ENCODE measurements around the gene SPAG17.

The SPAG17 gene

GRCh38 chr1:118204105-118204504 lies 19.1 kb upstream of the SPAG17 start:
- Histone ChIP-seq H3K9me3 (ENCODE audit: insufficient read depth, low read depth, low read length) (no peaks in the 10 kb centered on the region), H3K4me3 (ENCODE audit: low read length) (no peak overlapping the region), H3K9ac (ENCODE audit: low read depth, low read length) (no peak overlapping the region), H3K27me3 (ENCODE audit: insufficient read depth, low read length) (no peaks in the 10 kb centered on the region), H3K4me1 (ENCODE audit: insufficient read depth, low read length) (no peaks in the 10 kb centered on the region), H3K36me3 (ENCODE audit: insufficient read depth, low read length) (no peaks in the 10 kb centered on the region), H3K27ac (ENCODE audit: low read depth, low read length) (no peak overlapping the region)
- 93% methylated on average over 3 of the region's 3 CpGs for WGBS

- Histone ChIP-seq H3K27me3 (ENCODE audit: insufficient read depth, low read length) (no peaks in the 10 kb centered on the region), H3K4me3 (ENCODE audit: low read length) (no peak overlapping the region), H3K36me3 (ENCODE audit: insufficient read depth, low read length) (no peaks in the 10 kb centered on the region), H3K4me1 (ENCODE audit: insufficient read depth, low read length) (no peaks in the 10 kb centered on the region), H3K27ac (ENCODE audit: low read depth, low read length) (no peak overlapping the region), H3K9me3 (ENCODE audit: insufficient read depth, low read depth, low read length) (no peaks in the 10 kb centered on the region), H3K9ac (ENCODE audit: low read depth, low read length) (no peak overlapping the region)
- WGBS: 92% methylated on average over 2 of the region's 2 CpGs
Measured at GRCh38 chr1:118202076-118202608, 17.1 kb upstream of the SPAG17 start.

GRCh38 chr1:118201524-118201923 lies 16.5 kb upstream of the SPAG17 start:
- Histone ChIP-seq H3K4me3 (ENCODE audit: low read length) (no peak overlapping the region), H3K9ac (ENCODE audit: low read depth, low read length) (no peak overlapping the region), H3K4me1 (ENCODE audit: insufficient read depth, low read length) (no peaks in the 10 kb centered on the region), H3K27ac (ENCODE audit: low read depth, low read length) (no peak overlapping the region), H3K27me3 (ENCODE audit: insufficient read depth, low read length) (no peaks in the 10 kb centered on the region), H3K36me3 (ENCODE audit: insufficient read depth, low read length) (no peaks in the 10 kb centered on the region), H3K9me3 (ENCODE audit: insufficient read depth, low read depth, low read length) (no peaks in the 10 kb centered on the region)
- 89% methylated on average over 3 of the region's 3 CpGs for WGBS

- no peak overlapping the region for H3K4me3 ChIP-seq (ENCODE audit: low read length)
- no peak overlapping the region for H3K9ac ChIP-seq (ENCODE audit: low read depth, low read length)
- no peaks in the 10 kb centered on the region for H3K27me3 ChIP-seq (ENCODE audit: insufficient read depth, low read length)
- no peaks in the 10 kb centered on the region for H3K9me3 ChIP-seq (ENCODE audit: insufficient read depth, low read depth, low read length)
- WGBS: 71% methylated on average over 1 of the region's 1 CpG
- H3K27ac ChIP-seq (ENCODE audit: low read depth, low read length): no peak overlapping the region
- H3K4me1 ChIP-seq (ENCODE audit: insufficient read depth, low read length): no peaks in the 10 kb centered on the region
- H3K36me3 ChIP-seq (ENCODE audit: insufficient read depth, low read length): no peaks in the 10 kb centered on the region
Measured at GRCh38 chr1:118200836-118201235, 15.8 kb upstream of the SPAG17 start.

- H3K4me1 ChIP-seq (ENCODE audit: insufficient read depth, low read length): peaks cover 15% of the 10 kb centered on the region
- no peak overlapping the region for H3K9ac ChIP-seq (ENCODE audit: low read depth, low read length)
- no peak overlapping the region for H3K4me3 ChIP-seq (ENCODE audit: low read length)
- no peaks in the 10 kb centered on the region for H3K27me3 ChIP-seq (ENCODE audit: insufficient read depth, low read length)
- H3K9me3 ChIP-seq (ENCODE audit: insufficient read depth, low read depth, low read length): peaks cover 7% of the 10 kb centered on the region; the same call in 1 of the 2 replicates
- 90% methylated on average over 1 of the region's 1 CpG for WGBS
- no peaks in the 10 kb centered on the region for H3K36me3 ChIP-seq (ENCODE audit: insufficient read depth, low read length)
- H3K27ac ChIP-seq (ENCODE audit: low read depth, low read length): no peak overlapping the region
Measured at GRCh38 chr1:118190561-118190960, 5.5 kb upstream of the SPAG17 start.

GRCh38 chr1:118189564-118189963 lies 4.5 kb upstream of the SPAG17 start:
- H3K27ac ChIP-seq (ENCODE audit: low read depth, low read length): no peak overlapping the region
- peaks cover 21% of the 10 kb centered on the region for H3K4me1 ChIP-seq (ENCODE audit: insufficient read depth, low read length)
- H3K9ac ChIP-seq (ENCODE audit: low read depth, low read length): no peak overlapping the region
- peaks cover 7% of the 10 kb centered on the region; the same call in 1 of the 2 replicates for H3K9me3 ChIP-seq (ENCODE audit: insufficient read depth, low read depth, low read length)
- H3K36me3 ChIP-seq (ENCODE audit: insufficient read depth, low read length): no peaks in the 10 kb centered on the region
- no peaks in the 10 kb centered on the region for H3K27me3 ChIP-seq (ENCODE audit: insufficient read depth, low read length)
- no peak overlapping the region for H3K4me3 ChIP-seq (ENCODE audit: low read length)
- 89% methylated on average over 1 of the region's 2 CpGs for WGBS

GRCh38 chr1:118188411-118188810 lies 3.4 kb upstream of the SPAG17 start:
- WGBS: 92% methylated on average over 1 of the region's 1 CpG
- no peaks in the 10 kb centered on the region for H3K36me3 ChIP-seq (ENCODE audit: insufficient read depth, low read length)

GRCh38 chr1:118186026-118186425 lies 998 bp upstream of the SPAG17 start:
- Histone ChIP-seq H3K36me3 (ENCODE audit: insufficient read depth, low read length) (no peaks in the 10 kb centered on the region), H3K4me1 (ENCODE audit: insufficient read depth, low read length) (peaks cover 22% of the 10 kb centered on the region)

More at GRCh38 chr1:118188411-118188810, 3.4 kb upstream of the SPAG17 start:
- Histone ChIP-seq H3K27me3 (ENCODE audit: insufficient read depth, low read length) (no peaks in the 10 kb centered on the region), H3K9ac (ENCODE audit: low read depth, low read length) (no peak overlapping the region), H3K4me1 (ENCODE audit: insufficient read depth, low read length) (peaks cover 22% of the 10 kb centered on the region), H3K9me3 (ENCODE audit: insufficient read depth, low read depth, low read length) (peaks cover 7% of the 10 kb centered on the region; the same call in 1 of the 2 replicates), H3K27ac (ENCODE audit: low read depth, low read length) (no peak overlapping the region), H3K4me3 (ENCODE audit: low read length) (no peak overlapping the region)

GRCh38 chr1:118184739-118185083 lies 317 bp downstream of the SPAG17 start:
- Histone ChIP-seq H3K9me3 (ENCODE audit: insufficient read depth, low read depth, low read length) (0 out of 2 replicates have a peak, but pooled peaks cover 2% of the 10 kb centered on the region), H3K27ac (ENCODE audit: low read depth, low read length) (0 out of 2 replicates have a peak overlapping the region, but pooled peaks have one; percentile 74), H3K4me3 (ENCODE audit: low read length) (peak overlapping the region; percentile 76), H3K27me3 (ENCODE audit: insufficient read depth, low read length) (no peaks in the 10 kb centered on the region), H3K4me1 (ENCODE audit: insufficient read depth, low read length) (peaks cover 22% of the 10 kb centered on the region), H3K9ac (ENCODE audit: low read depth, low read length) (peak overlapping the region; percentile 75; the same call in 1 of the 2 replicates), H3K36me3 (ENCODE audit: insufficient read depth, low read length) (no peaks in the 10 kb centered on the region)
- 58% methylated on average over 11 of the region's 11 CpGs for WGBS

More at GRCh38 chr1:118186026-118186425, 998 bp upstream of the SPAG17 start:
- Histone ChIP-seq H3K27me3 (ENCODE audit: insufficient read depth, low read length) (no peaks in the 10 kb centered on the region), H3K9ac (ENCODE audit: low read depth, low read length) (no peak overlapping the region), H3K9me3 (ENCODE audit: insufficient read depth, low read depth, low read length) (0 out of 2 replicates have a peak, but pooled peaks cover 2% of the 10 kb centered on the region), H3K4me3 (ENCODE audit: low read length) (no peak overlapping the region), H3K27ac (ENCODE audit: low read depth, low read length) (no peak overlapping the region)
- WGBS: 96% methylated on average over 4 of the region's 4 CpGs

GRCh38 chr1:118183586-118183985 lies 1.4 kb downstream of the SPAG17 start:
- H3K9me3 ChIP-seq (ENCODE audit: insufficient read depth, low read depth, low read length): 0 out of 2 replicates have a peak, but pooled peaks cover 2% of the 10 kb centered on the region
- no peak overlapping the region for H3K9ac ChIP-seq (ENCODE audit: low read depth, low read length)
- no peaks in the 10 kb centered on the region for H3K27me3 ChIP-seq (ENCODE audit: insufficient read depth, low read length)
- no peaks in the 10 kb centered on the region for H3K36me3 ChIP-seq (ENCODE audit: insufficient read depth, low read length)
- no peak overlapping the region for H3K4me3 ChIP-seq (ENCODE audit: low read length)
- H3K4me1 ChIP-seq (ENCODE audit: insufficient read depth, low read length): peaks cover 19% of the 10 kb centered on the region
- WGBS: 98% methylated on average over 2 of the region's 2 CpGs
- no peak overlapping the region for H3K27ac ChIP-seq (ENCODE audit: low read depth, low read length)

- Histone ChIP-seq H3K27me3 (ENCODE audit: insufficient read depth, low read length) (no peaks in the 10 kb centered on the region), H3K36me3 (ENCODE audit: insufficient read depth, low read length) (no peaks in the 10 kb centered on the region), H3K9ac (ENCODE audit: low read depth, low read length) (no peak overlapping the region), H3K4me1 (ENCODE audit: insufficient read depth, low read length) (no peaks in the 10 kb centered on the region), H3K27ac (ENCODE audit: low read depth, low read length) (no peak overlapping the region), H3K4me3 (ENCODE audit: low read length) (no peak overlapping the region), H3K9me3 (ENCODE audit: insufficient read depth, low read depth, low read length) (no peaks in the 10 kb centered on the region)
- WGBS: 100% methylated on average over 2 of the region's 3 CpGs
Measured at GRCh38 chr1:118177998-118178397, 7.0 kb downstream of the SPAG17 start.

GRCh38 chr1:118169016-118169415 lies 16.0 kb downstream of the SPAG17 start:
- H3K27ac ChIP-seq (ENCODE audit: low read depth, low read length): no peak overlapping the region
- no CpG with 5 or more reads among the region's 1 CpG for WGBS
- no peaks in the 10 kb centered on the region for H3K36me3 ChIP-seq (ENCODE audit: insufficient read depth, low read length)
- H3K4me3 ChIP-seq (ENCODE audit: low read length): no peak overlapping the region
- H3K4me1 ChIP-seq (ENCODE audit: insufficient read depth, low read length): no peaks in the 10 kb centered on the region
- no peaks in the 10 kb centered on the region for H3K27me3 ChIP-seq (ENCODE audit: insufficient read depth, low read length)
- H3K9me3 ChIP-seq (ENCODE audit: insufficient read depth, low read depth, low read length): no peaks in the 10 kb centered on the region
- no peak overlapping the region for H3K9ac ChIP-seq (ENCODE audit: low read depth, low read length)

Data from HUES64 (cell line).